ENCODE measurements around the gene WSCD2.

The WSCD2 gene

GRCh38 chr12:108179305-108179704 lies 50.2 kb downstream of the WSCD2 start:
- no peak for DNase-seq (ENCODE audit: extremely low read depth, insufficient read length)
- H3K36me3 ChIP-seq (ENCODE audit: control insufficient read depth, insufficient read depth, low read length) = no peaks in the 10 kb centered on the region
- H3K4me3 ChIP-seq (replicated peaks; ENCODE audit: low read depth, low read length) = no peak overlapping the region
- no peak for TF ChIP-seq CTCF (IDR thresholded peaks at IDR 0.05; ENCODE audit: insufficient read depth, low read length, poor library complexity, severe bottlenecking)
- H3K27me3 ChIP-seq (replicated peaks; ENCODE audit: control insufficient read depth, insufficient read depth, low read length) = no peaks in the 10 kb centered on the region

GRCh38 chr12:108180255-108181094 lies 51.4 kb downstream of the WSCD2 start:
- Histone ChIP-seq H3K4me3 (replicated peaks; ENCODE audit: low read depth, low read length) (no peak overlapping the region), H3K36me3 (ENCODE audit: control insufficient read depth, insufficient read depth, low read length) (no peaks in the 10 kb centered on the region), H3K27me3 (replicated peaks; ENCODE audit: control insufficient read depth, insufficient read depth, low read length) (no peaks in the 10 kb centered on the region)
- no peak for DNase-seq (ENCODE audit: extremely low read depth, insufficient read length)
- TF ChIP-seq CTCF (IDR thresholded peaks at IDR 0.05; ENCODE audit: insufficient read depth, low read length, poor library complexity, severe bottlenecking) = no peak

GRCh38 chr12:108181095-108181454 lies 52.0 kb downstream of the WSCD2 start:
- H3K4me3 ChIP-seq (replicated peaks; ENCODE audit: low read depth, low read length) = no peak overlapping the region
- H3K27me3 ChIP-seq (replicated peaks; ENCODE audit: control insufficient read depth, insufficient read depth, low read length) = no peaks in the 10 kb centered on the region
- H3K36me3 ChIP-seq (ENCODE audit: control insufficient read depth, insufficient read depth, low read length) = no peaks in the 10 kb centered on the region
- TF ChIP-seq CTCF (IDR thresholded peaks at IDR 0.05; ENCODE audit: insufficient read depth, low read length, poor library complexity, severe bottlenecking) = no peak
- DNase-seq (ENCODE audit: extremely low read depth, insufficient read length) = no peak

- no peak for TF ChIP-seq CTCF (IDR thresholded peaks at IDR 0.05; ENCODE audit: insufficient read depth, low read length, poor library complexity, severe bottlenecking)
- no peaks in the 10 kb centered on the region for H3K36me3 ChIP-seq (ENCODE audit: control insufficient read depth, insufficient read depth, low read length)
Measured at GRCh38 chr12:108182096-108182495, 53.0 kb downstream of the WSCD2 start.

GRCh38 chr12:108185002-108185401 lies 55.9 kb downstream of the WSCD2 start:
- TF ChIP-seq CTCF (IDR thresholded peaks at IDR 0.05; ENCODE audit: insufficient read depth, low read length, poor library complexity, severe bottlenecking) = no peak
- Histone ChIP-seq H3K27me3 (replicated peaks; ENCODE audit: control insufficient read depth, insufficient read depth, low read length) (no peaks in the 10 kb centered on the region; the same call in none of the 2 replicates), H3K36me3 (ENCODE audit: control insufficient read depth, insufficient read depth, low read length) (no peaks in the 10 kb centered on the region), H3K4me3 (replicated peaks; ENCODE audit: low read depth, low read length) (no peak overlapping the region)
- DNase-seq (ENCODE audit: extremely low read depth, insufficient read length) = no peak

More at GRCh38 chr12:108182096-108182495, 53.0 kb downstream of the WSCD2 start:
- Histone ChIP-seq H3K27me3 (replicated peaks; ENCODE audit: control insufficient read depth, insufficient read depth, low read length) (no peaks in the 10 kb centered on the region; the same call in none of the 2 replicates), H3K4me3 (replicated peaks; ENCODE audit: low read depth, low read length) (no peak overlapping the region)
- DNase-seq (ENCODE audit: extremely low read depth, insufficient read length) = no peak
